GM19463 (cell line): ENCODE results near the gene CAP2.
"Not testable (repeated sequence)": the region's sequence is repeated elsewhere in the genome, so short reads cannot be mapped to it uniquely, and the experiment has no call there.

Source experiments
- ATAC-seq: cut with Tn5 transposase; IDR thresholded peaks from one replicate; pipeline ENCODE4 v1.9.1; 2021; ENCODE audit warnings: mild to moderate bottlenecking, moderate library complexity; ENCODE audit not compliant: unreplicated experiment

CAP2 gene

GRCh38 chr6:17395112-17395511, 1.7 kb downstream of the CAP2 start:
- no peak for ATAC-seq

DNA sequence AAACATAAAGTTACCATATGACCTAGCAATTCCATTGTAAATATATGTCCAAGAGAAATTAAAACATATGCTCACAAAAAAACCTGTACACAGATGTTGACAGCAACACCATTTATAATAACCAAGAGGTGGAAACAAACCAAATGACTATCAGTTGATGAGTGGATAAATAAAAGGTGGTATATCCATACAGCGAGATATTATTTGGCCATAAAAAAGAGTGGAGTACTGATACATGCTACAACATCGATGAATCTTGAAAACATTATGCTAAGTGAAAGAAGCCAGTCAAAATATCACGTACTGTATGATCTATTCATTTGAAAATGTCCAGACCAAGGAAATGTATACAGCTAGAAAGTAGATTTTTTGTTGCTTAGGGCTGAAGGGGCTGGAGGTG, 2.9 kb downstream of the CAP2 start:
- no peak for ATAC-seq

DNA sequence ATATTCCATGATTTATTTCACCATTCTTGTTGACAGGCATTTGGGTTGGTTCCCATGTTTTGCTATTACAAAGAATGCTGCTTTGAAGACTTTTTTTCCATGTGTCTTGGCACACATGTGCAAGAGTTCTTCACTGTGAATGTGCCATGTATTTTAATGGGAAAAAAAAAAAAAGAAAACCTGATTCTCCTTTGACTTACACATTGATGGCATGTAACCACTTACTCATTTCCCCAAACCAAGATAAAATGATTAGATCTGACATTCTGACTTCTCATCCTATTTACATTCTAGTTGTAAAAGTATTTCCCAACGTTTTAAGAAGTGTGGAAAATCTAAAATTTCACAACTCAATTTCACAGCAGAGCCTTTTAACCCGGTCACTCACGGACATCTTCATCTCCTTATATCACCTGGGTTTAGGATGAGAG, 4.4 kb downstream of the CAP2 start:
- ATAC-seq = no peak

DNA sequence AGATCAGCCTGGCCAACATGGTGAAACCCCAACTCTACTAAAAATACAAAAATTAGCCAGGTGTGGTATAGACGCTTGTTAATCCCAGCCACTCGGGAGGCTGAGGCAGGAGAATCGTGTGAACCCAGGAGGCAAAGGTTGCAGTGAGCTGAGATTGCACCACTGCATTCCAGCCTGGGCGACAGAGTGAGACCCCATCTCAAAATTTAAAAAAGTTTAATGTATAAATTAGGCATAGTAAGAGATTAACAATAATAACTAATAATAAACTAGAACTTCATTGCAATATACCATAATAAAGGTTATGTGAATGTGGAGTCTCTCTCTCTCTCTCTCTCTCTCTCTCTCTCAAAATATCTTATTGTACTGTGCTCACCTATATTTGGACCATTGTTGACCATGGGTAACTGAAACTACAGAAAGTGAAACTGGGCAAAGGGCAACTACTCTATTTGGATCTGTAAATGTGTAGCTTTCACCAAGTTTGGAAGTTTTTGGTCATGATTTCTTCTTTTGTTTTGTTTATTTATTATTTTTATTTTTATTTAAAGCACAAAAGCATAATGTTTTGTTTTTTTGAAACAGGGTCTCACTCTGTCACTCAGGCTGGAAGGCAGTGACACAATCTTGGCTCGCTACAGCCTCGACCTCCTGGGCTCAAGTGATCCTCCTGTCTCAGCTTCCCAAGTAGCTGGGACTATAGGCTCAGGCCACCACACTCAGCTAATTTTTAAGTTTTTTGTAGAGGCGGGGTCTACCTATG, 12.0 kb downstream of the CAP2 start:
- ATAC-seq = peak; percentile 75

DNA sequence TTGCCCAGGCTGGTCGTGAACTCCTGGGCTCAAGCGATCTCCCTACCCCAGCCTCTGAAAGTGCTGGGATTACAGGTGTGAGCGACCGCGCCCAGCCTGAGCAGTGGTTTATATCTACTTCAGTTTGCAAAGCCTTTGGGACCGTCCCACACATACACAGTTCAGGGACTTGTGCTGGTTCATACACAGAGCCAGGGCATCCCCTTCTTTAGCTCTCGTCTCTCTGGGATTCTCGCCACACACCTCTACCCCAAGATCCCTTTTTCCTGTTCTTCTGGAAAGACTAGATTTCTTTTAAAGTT, 12.5 kb downstream of the CAP2 start:
- peak; percentile 41 for ATAC-seq

- ATAC-seq = no peak
Measured at GRCh38 chr6:17408081-17408480, 14.7 kb downstream of the CAP2 start.

- ATAC-seq = no peak
Measured at GRCh38 chr6:17410281-17410680, 16.9 kb downstream of the CAP2 start.

DNA sequence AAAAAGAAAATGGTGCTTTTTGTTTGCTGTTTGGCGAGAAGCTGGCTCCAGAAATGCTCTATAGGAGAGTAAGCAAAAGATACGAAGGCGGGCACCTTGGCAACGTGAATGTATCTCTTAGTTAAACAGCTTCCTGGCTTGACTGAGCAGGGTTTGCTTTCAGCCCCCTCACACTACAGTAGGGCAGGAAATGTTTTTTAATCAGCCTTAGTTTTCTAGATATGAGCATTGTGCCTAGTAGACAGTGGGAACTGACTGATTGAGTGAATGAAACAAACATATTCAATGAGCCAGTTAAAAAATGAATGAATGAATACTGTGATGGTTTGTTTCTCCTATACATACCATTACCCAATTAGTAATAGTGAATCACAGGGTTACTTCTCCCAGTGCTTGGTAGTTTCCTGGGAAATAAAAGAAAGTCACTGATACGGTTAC, 19.9 kb downstream of the CAP2 start:
- ATAC-seq = no peak

DNA sequence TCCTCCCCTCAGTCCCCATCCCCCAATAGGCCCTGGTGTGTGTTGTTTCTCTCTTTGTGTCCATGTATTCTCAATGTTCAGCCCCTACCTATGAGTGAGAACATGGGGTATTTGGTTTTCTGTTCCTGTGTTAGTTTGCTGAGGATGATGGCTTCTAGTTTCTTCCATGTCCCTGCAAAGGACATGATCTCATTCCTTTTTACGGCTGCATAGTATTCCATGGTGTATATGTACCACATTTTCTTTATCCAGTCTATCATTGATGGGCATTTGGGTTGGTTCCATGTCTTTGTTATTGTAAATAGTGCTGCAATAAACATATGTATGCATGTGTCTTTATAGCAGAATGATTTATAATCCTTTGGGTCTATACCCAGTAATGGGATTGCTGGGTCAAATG, 21.0 kb downstream of the CAP2 start:
- not testable (repeated sequence) for ATAC-seq

GRCh38 chr6:17415321-17415720, 21.9 kb downstream of the CAP2 start:
- no peak for ATAC-seq

DNA sequence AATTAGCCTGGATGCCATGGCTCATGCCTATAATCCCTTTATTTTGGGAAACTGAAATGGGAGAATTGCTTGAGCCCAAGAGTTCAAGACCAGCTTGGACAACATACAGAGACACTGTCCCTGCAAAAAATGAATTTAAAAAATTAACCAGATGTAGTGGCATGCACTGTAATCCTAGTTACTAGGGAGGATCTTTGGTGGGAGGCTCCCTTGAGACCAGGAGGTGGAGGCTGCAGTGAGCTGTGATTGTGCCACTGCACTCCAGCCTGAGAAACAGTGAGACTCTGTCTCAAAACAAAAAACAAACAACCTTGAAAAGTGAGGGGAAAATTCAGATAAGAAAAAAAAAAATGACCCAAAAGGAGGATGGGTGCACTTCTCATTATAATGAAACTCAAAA, 23.4 kb downstream of the CAP2 start:
- ATAC-seq = no peak

GRCh38 chr6:17417817-17418216, 24.4 kb downstream of the CAP2 start:
- no peak for ATAC-seq

GRCh38 chr6:17418281-17419188, 25.1 kb downstream of the CAP2 start:
- no peak for ATAC-seq

GRCh38 chr6:17419189-17419575, 25.8 kb downstream of the CAP2 start:
- ATAC-seq = no peak

DNA sequence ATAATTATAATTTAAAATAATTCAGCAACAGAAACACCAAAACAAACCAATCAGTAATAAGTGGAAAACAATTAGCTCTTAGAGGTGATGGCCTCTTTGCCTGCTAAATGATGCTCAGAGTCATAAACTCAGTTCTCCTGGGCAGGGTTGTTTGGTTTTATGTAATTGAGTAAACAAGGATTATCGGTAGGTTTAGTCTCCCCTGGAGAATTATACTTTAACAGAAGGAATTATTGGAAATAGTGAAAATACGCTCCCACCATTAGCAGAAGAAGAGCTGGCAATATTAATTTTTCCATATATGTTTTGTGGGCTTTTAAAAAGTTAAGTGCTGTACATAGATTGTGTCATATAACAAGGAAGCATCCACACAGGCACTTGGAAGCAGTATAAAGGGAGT, 27.0 kb downstream of the CAP2 start:
- no peak for ATAC-seq

DNA sequence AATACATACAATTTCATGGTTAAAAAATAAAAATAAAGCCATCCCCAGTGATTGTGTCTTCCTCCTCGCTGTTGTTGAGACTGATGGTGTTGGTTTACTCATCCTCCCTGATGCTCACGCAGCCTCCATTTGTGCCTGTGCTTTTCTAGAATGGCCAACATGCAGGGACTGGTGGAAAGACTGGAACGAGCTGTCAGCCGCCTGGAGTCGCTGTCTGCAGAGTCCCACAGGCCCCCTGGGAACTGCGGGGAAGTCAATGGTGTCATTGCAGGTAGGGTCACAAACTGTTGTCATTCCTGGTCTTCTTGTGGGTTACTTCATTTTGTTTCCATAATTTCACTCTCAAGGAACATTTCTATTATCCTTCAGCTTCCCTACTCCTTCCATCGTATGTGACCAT, 28.0 kb downstream of the CAP2 start:
- no peak for ATAC-seq

GRCh38 chr6:17423026-17423425, 29.6 kb downstream of the CAP2 start:
- ATAC-seq = no peak

DNA sequence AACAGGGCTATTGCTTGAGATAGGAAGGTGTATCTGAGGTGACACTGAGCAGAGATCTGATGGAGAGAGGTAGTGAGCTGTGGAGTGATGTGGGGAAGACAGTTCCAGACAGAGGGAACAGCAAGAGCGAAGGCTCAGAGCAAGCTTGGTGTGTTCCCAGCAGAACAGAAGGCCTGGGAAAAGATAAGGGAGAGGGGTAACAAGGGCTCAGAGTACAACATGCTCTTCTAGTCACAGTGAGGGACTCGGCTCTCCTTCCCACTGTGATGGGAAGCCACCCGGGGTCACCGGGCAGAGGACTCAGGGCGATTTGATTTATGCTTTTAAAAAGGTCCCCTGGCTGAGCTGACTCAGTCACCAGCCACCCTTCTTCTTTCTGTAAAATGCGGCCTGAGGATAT, 33.7 kb downstream of the CAP2 start:
- no peak for ATAC-seq

GRCh38 chr6:17427617-17428016, 34.2 kb downstream of the CAP2 start:
- no peak for ATAC-seq

- not testable (repeated sequence) for ATAC-seq
Measured at GRCh38 chr6:17428595-17429120, 35.3 kb downstream of the CAP2 start.

DNA sequence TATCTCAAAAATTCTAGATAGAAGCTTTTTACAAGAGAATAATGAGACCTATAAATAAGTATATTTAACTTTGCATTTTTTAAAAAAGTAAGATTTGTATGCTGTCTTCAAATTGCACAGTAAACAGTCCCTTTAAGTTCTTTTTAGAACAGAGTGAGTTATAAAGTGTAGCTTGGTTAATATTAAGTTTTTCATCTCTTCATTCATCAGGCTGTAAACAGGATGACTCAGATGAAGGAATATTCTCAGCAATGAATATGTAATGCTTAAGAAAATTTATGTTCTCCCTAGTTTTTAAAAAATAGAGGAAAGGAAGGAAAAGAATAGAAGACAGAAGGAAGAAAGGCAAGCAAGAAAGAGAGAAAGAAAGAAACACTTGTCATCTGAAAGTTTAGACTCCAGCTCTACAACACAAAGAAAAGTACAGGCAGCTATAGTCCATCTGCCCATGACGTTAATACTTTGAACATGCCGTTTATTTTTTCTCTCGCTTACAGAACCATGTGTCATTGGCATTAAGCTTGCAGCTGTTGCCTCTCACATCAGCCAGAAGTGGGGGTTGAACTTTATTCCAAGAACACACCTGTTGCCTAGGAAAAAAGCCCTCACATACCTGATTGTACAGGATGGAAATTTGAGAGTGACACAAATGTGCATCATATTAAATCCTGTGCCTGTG, 36.1 kb downstream of the CAP2 start:
- ATAC-seq = no peak
